Stomach smooth muscle (tissue), 2 donors: Measurements from ENCODE around the gene PDE1C.

ENCODE experiments used
- H3K27ac ChIP-seq: one replicate; pipeline ENCODE4 v1.7.0; 2013; ENCODE audit warnings: mild to moderate bottlenecking, low read length, inconsistent platforms
- H3K27me3 ChIP-seq, 2 donors: one replicate each; pipeline ENCODE4 v1.7.0; 2013; ENCODE audit warnings: low read length in 2 of 2; ENCODE audit not compliant: insufficient read depth in 2 of 2, control insufficient read depth in 1 of 2
- H3K36me3 ChIP-seq, 2 donors: one replicate each; pipeline ENCODE4 v1.7.0; 2013; ENCODE audit warnings: low read length in 2 of 2; ENCODE audit not compliant: control insufficient read depth in 2 of 2, insufficient read depth in 2 of 2
- H3K4me1 ChIP-seq: one replicate; pipeline ENCODE4 v1.7.0; 2013; ENCODE audit warnings: low read length; ENCODE audit not compliant: control insufficient read depth, insufficient read depth
- H3K4me3 ChIP-seq, 2 donors: one replicate each; pipeline ENCODE4 v1.7.0; 2013; ENCODE audit warnings: low read length in 2 of 2
- H3K9ac ChIP-seq, 2 donors: one replicate each; pipeline ENCODE4 v1.7.0; 2013; ENCODE audit warnings: low read length in 2 of 2, mild to moderate bottlenecking in 1 of 2
- H3K9me3 ChIP-seq, 2 donors: one replicate each; pipeline ENCODE4 v1.7.0; 2013; ENCODE audit warnings: low read length in 2 of 2; ENCODE audit not compliant: control insufficient read depth in 2 of 2
- donor health status: healthy.
- donor health status: Pancreatic carcinoma.

PDE1C gene

DNA sequence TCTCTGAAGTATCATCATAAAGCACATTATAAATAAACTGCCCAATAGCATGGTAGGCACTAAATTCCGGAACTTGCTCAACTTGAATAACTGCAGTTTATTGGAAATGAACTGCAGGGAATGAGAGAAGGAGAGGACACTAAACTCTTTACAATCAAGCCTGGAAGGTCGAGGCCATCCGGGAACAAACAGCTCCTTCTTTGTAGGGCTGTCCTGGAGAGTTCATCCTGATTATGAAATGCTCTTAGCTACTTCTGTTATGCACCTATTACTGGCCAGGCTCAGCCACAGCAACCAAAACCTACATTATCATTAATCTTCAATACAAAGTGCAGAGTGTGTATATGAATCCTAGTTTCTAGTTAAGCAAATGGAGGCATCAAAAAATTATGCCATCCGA lies 318.5 kb downstream of the PDE1C start:
- H3K36me3 ChIP-seq = no peaks in the 10 kb centered on the region
- H3K4me1 ChIP-seq = no peaks in the 10 kb centered on the region
- H3K9me3 ChIP-seq = no peaks in the 10 kb centered on the region
- H3K9ac ChIP-seq = no peak overlapping the region
- H3K4me3 ChIP-seq = no peak overlapping the region
- no peaks in the 10 kb centered on the region for H3K27me3 ChIP-seq
- no peak overlapping the region for H3K27ac ChIP-seq

DNA sequence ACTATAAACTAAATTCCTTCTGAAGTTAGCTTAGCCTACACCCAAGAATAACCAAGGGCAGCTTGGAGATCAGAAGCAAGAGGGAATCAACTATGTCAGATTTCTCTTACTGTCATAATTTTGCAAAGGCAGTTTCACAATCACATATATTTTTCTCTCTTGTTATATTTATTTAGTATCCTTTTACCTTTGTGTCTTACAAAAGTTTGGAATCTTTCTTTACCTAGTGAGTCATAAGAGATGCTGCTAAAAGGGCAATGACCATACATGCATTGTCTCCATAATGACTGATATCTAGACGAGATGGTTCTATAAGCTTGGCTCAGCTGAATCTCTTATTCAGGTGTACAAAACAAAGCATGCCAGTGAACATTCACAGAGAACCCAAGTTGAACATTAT lies 322.1 kb downstream of the PDE1C start:
- H3K27me3 ChIP-seq = no peaks in the 10 kb centered on the region
- H3K36me3 ChIP-seq = no peaks in the 10 kb centered on the region
- no peak overlapping the region for H3K4me3 ChIP-seq
- H3K27ac ChIP-seq = no peak overlapping the region
- no peak overlapping the region for H3K9ac ChIP-seq
- H3K4me1 ChIP-seq = no peaks in the 10 kb centered on the region
- H3K9me3 ChIP-seq = no peaks in the 10 kb centered on the region

GRCh38 chr7:31747553-31747952 lies 322.7 kb downstream of the PDE1C start:
- no peaks in the 10 kb centered on the region for H3K9me3 ChIP-seq
- no peaks in the 10 kb centered on the region for H3K4me1 ChIP-seq
- H3K9ac ChIP-seq = no peak overlapping the region
- no peaks in the 10 kb centered on the region for H3K36me3 ChIP-seq
- H3K27me3 ChIP-seq = no peaks in the 10 kb centered on the region
- no peak overlapping the region for H3K27ac ChIP-seq
- no peak overlapping the region for H3K4me3 ChIP-seq

GRCh38 chr7:31744294-31744874 lies 325.8 kb downstream of the PDE1C start:
- Histone ChIP-seq H3K9ac (no peak overlapping the region), H3K4me3 (no peak overlapping the region), H3K27me3 (no peaks in the 10 kb centered on the region), H3K9me3 (no peaks in the 10 kb centered on the region), H3K4me1 (no peaks in the 10 kb centered on the region), H3K27ac (no peak overlapping the region), H3K36me3 (no peaks in the 10 kb centered on the region)

GRCh38 chr7:31741852-31742251 lies 328.4 kb downstream of the PDE1C start:
- Histone ChIP-seq H3K36me3 (no peaks in the 10 kb centered on the region), H3K4me1 (no peaks in the 10 kb centered on the region), H3K9me3 (no peaks in the 10 kb centered on the region), H3K9ac (no peak overlapping the region), H3K4me3 (no peak overlapping the region), H3K27me3 (no peaks in the 10 kb centered on the region), H3K27ac (no peak overlapping the region)

DNA sequence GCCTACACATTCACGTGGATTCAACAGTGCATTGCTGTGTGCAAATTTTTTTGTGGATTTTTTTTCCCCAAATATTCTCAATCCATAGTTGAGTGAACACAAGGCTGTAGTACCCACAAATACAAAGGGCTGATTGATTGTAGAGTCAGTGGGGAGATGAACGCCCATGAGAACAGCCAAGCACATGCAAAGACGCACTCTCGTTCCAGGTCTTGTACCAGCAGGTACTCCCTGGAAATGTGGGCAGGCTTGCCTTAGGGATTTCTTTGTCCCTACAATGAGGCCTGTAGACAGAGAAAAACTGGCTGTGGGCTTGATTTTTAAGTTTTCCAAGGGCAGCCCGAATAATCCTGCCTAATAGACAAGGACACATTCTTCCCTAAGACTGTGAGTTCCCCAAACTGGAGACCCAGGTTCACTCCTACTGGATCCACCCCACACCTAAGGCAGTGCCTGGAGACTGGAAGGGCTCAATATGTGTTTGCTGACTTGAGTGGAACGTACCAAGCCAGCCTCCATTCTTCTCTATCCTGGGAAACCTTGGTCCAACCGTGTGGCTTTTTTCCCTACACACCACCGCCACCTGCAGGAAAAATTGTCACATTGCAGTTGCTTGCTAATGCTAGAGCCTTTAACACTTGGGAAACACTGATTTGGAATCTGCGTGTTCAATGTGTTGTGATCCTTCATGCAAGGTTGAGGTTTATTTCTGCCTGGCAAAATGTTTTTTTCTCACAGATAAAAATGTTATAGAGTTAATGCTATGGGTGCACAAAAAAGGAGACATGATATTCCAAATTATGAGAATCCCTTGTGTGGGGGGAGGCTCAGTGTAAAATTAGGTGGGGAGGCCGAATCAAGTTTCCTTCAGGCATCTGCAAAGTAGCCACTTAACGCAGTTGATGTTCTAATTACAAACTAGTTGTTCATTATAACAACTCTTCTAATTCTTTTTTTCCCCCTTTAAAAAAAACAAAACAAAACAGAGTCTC lies 333.9 kb downstream of the PDE1C start:
- Histone ChIP-seq H3K27ac (no peak overlapping the region), H3K9ac (no peak overlapping the region), H3K9me3 (no peaks in the 10 kb centered on the region), H3K4me1 (no peaks in the 10 kb centered on the region), H3K4me3 (no peak overlapping the region), H3K27me3 (no peaks in the 10 kb centered on the region), H3K36me3 (no peaks in the 10 kb centered on the region)

DNA sequence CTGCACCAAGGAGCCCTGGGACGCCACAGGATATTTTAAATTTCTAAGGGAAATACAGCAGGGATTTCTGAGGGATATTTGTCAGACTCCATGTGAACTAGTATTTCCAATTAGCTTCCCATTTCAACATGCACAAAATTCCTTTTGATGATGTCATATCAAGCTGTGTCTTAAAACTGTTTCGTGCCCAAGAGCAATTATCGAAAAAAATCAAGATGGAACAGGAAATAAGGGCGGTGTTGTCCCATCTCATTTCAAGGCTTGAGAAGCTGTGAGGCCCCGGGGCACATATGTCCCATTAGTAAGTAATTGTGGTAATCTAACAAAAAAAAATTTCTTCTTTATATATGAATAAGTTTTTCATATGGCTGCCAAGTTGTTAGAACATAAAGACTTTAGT lies 335.8 kb downstream of the PDE1C start:
- Histone ChIP-seq H3K9ac (no peak overlapping the region), H3K4me1 (no peaks in the 10 kb centered on the region), H3K27me3 (no peaks in the 10 kb centered on the region), H3K4me3 (no peak overlapping the region), H3K36me3 (no peaks in the 10 kb centered on the region), H3K27ac (no peak overlapping the region), H3K9me3 (no peaks in the 10 kb centered on the region)

DNA sequence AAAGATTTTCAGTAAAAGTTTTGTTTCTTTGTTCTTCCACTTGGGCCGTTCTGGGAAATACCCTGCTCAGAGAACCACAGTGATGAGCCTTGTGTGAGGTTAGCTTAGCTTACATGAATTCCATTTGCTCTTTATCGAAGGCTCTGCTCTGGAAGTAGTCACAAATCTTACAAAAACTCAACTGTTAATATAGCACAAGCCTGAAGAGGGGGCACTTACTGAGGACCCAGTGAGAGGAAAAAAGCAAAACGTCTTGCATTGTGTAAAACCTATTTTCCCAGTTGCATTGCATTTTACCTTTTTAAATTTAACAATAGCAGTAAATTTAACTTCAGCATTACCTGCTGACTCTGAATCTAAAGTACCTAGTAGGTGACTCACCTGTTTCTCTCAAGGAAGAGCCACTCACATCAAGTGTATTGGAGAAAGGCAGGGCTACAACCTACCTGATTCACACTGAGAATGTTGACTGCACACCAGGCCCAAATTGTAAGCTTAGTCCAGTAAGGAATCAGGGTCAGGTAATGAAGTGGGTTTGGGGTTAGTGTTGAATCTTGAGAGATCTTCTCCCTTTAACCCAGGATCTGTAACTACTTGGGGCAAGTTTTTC lies 340.9 kb downstream of the PDE1C start:
- Histone ChIP-seq H3K4me3 (no peak overlapping the region), H3K27me3 (no peaks in the 10 kb centered on the region), H3K27ac (no peak overlapping the region), H3K36me3 (no peaks in the 10 kb centered on the region), H3K9ac (no peak overlapping the region), H3K4me1 (no peaks in the 10 kb centered on the region), H3K9me3 (no peaks in the 10 kb centered on the region)

DNA sequence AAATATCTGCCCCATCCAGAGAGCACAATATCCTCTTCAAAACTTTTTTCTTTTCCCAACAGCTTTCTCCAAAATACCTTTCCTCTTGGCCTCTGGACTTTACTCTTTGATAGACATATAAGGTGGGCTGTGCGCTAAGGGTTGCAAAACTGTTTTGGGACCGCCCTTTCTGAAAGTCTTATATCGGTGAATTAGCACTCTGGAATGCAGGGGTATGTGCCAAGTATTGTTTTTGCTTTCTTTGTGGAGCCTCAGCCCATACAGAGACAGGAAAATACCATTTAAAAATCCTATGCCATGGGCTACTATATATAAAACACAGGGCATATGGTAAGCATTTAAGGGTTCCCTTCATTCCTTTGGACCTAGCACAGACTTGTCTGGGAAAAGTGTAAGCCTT lies 345.5 kb downstream of the PDE1C start:
- Histone ChIP-seq H3K27ac (no peak overlapping the region), H3K4me3 (no peak overlapping the region), H3K9ac (no peak overlapping the region), H3K4me1 (no peaks in the 10 kb centered on the region), H3K27me3 (no peaks in the 10 kb centered on the region), H3K36me3 (no peaks in the 10 kb centered on the region), H3K9me3 (no peaks in the 10 kb centered on the region)

GRCh38 chr7:31720366-31720765 lies 349.8 kb downstream of the PDE1C start:
- Histone ChIP-seq H3K27ac (no peak overlapping the region), H3K9me3 (no peaks in the 10 kb centered on the region), H3K9ac (no peak overlapping the region), H3K27me3 (no peaks in the 10 kb centered on the region), H3K4me1 (no peaks in the 10 kb centered on the region), H3K4me3 (no peak overlapping the region), H3K36me3 (no peaks in the 10 kb centered on the region)

GRCh38 chr7:31716355-31716754 lies 353.9 kb downstream of the PDE1C start:
- Histone ChIP-seq H3K27ac (no peak overlapping the region), H3K9ac (no peak overlapping the region), H3K36me3 (no peaks in the 10 kb centered on the region), H3K4me3 (no peak overlapping the region), H3K9me3 (no peaks in the 10 kb centered on the region), H3K4me1 (no peaks in the 10 kb centered on the region), H3K27me3 (no peaks in the 10 kb centered on the region)
